Ovary (tissue), 3 donors: ENCODE data around the gene LAX1.

Experiments
- POLR2A ChIP-seq: fragments of 450-650 bp; IDR thresholded peaks from one replicate; pipeline ENCODE4 v1.6.1; 2017; ENCODE audit warnings: antibody characterized with exemption, mild to moderate bottlenecking, moderate library complexity
- TF ChIP-seq, protein P1 (sequence below), 3 donors: fragments of 450-650 bp in 2 of 3; fragments of 200-600 bp in 1 of 3; IDR thresholded peaks; one replicate each; pipeline versions ENCODE4 v1.5.1 to v1.8.0; 2016 to 2022; ENCODE audit warnings: antibody characterized with exemption in 3 of 3, mild to moderate bottlenecking in 1 of 3
- donor health status: DM: no; HTN: no; CAD: no.

DNA sequence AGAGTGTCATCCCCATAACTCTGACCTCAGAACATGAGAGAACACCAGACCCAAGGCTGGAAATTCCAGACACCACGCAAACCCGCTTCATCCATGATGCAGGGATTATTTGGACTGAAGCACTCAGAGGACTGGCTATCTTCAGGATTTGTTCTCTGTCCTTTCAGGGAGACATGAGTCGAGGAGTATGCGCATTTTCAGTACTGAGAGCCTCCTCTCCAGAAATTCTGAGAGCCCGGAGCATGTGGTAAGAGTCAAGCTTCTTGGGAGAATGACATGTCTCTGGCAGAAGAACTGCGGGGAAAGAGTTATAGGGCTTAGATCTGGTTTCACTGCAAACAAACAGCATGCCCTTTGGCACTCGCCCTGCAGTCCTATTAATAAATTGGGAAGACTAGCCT, 6.9 kb downstream of the LAX1 start:
- TF ChIP-seq, protein P1, sequence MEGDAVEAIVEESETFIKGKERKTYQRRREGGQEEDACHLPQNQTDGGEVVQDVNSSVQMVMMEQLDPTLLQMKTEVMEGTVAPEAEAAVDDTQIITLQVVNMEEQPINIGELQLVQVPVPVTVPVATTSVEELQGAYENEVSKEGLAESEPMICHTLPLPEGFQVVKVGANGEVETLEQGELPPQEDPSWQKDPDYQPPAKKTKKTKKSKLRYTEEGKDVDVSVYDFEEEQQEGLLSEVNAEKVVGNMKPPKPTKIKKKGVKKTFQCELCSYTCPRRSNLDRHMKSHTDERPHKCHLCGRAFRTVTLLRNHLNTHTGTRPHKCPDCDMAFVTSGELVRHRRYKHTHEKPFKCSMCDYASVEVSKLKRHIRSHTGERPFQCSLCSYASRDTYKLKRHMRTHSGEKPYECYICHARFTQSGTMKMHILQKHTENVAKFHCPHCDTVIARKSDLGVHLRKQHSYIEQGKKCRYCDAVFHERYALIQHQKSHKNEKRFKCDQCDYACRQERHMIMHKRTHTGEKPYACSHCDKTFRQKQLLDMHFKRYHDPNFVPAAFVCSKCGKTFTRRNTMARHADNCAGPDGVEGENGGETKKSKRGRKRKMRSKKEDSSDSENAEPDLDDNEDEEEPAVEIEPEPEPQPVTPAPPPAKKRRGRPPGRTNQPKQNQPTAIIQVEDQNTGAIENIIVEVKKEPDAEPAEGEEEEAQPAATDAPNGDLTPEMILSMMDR (IDR thresholded peaks at IDR 0.05), result no peak
- no peak for TF ChIP-seq POLR2A
